ENCODE measurements around the gene CAMKK1.

Gene CAMKK1

GRCh38 chr17:3885970-3886369, 6.9 kb downstream of the CAMKK1 start:
- H3K4me3 ChIP-seq (ENCODE audit: low read depth, low read length), result no peak overlapping the region
- TF ChIP-seq, protein P1, sequence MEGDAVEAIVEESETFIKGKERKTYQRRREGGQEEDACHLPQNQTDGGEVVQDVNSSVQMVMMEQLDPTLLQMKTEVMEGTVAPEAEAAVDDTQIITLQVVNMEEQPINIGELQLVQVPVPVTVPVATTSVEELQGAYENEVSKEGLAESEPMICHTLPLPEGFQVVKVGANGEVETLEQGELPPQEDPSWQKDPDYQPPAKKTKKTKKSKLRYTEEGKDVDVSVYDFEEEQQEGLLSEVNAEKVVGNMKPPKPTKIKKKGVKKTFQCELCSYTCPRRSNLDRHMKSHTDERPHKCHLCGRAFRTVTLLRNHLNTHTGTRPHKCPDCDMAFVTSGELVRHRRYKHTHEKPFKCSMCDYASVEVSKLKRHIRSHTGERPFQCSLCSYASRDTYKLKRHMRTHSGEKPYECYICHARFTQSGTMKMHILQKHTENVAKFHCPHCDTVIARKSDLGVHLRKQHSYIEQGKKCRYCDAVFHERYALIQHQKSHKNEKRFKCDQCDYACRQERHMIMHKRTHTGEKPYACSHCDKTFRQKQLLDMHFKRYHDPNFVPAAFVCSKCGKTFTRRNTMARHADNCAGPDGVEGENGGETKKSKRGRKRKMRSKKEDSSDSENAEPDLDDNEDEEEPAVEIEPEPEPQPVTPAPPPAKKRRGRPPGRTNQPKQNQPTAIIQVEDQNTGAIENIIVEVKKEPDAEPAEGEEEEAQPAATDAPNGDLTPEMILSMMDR (IDR thresholded peaks at IDR 0.05; ENCODE audit: low read depth, low read length), result no peak

GRCh38 chr17:3885271-3885670, 7.6 kb downstream of the CAMKK1 start:
- TF ChIP-seq, protein P1 (IDR thresholded peaks at IDR 0.05; ENCODE audit: low read depth, low read length), result no peak

DNA sequence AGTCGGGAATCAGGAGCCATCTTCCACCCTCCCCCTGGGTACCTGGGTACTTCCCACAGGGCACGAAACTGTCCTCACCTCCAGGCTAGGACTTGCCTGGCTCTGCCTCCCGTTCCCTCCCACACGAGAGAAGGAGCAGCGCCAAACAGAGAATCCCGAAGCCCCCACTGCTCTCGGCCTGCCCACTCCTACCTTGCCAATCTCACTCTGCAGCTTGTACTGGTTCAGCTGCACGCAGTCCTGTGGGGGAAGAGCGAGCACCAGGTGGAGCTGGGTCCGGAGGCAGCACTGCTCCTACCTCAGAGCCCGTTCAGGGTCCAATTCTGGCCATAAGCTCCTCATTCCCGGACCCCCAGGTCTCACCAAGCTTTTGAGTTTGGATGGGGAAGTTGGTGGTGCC, 8.7 kb downstream of the CAMKK1 start:
- H3K4me3 ChIP-seq (ENCODE audit: low read depth, low read length), result no peak overlapping the region
- TF ChIP-seq, protein P1 (IDR thresholded peaks at IDR 0.05; ENCODE audit: low read depth, low read length), result no peak

More at GRCh38 chr17:3885271-3885670, 7.6 kb downstream of the CAMKK1 start:
- H3K4me3 ChIP-seq (ENCODE audit: low read depth, low read length), result no peak overlapping the region

GRCh38 chr17:3882276-3882675, 10.6 kb downstream of the CAMKK1 start:
- TF ChIP-seq, protein P1 (IDR thresholded peaks at IDR 0.05; ENCODE audit: low read depth, low read length), result no peak
- no peak overlapping the region for H3K4me3 ChIP-seq (ENCODE audit: low read depth, low read length)

DNA sequence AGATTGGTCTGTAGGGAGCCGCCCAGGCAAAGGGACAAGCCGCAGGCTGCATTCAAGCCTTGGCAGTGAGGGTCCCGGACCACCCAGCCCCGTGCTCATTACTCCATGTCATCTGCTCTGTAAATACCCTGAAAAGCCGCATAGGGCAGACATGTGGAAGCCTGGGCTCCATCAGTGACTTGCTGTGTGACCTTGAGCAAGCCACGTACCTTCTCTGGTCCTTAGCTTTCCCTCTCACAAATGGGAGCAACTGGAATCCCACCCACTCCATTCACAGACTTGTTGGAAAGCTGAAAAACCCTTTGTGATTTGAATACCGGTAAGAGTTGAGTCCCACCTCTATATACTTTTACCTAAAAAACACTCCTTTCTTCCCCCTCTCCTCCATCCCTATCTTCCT, 11.9 kb downstream of the CAMKK1 start:
- no peak overlapping the region for H3K4me3 ChIP-seq (ENCODE audit: low read depth, low read length)
- TF ChIP-seq, protein P1 (IDR thresholded peaks at IDR 0.05; ENCODE audit: low read depth, low read length), result no peak

DNA sequence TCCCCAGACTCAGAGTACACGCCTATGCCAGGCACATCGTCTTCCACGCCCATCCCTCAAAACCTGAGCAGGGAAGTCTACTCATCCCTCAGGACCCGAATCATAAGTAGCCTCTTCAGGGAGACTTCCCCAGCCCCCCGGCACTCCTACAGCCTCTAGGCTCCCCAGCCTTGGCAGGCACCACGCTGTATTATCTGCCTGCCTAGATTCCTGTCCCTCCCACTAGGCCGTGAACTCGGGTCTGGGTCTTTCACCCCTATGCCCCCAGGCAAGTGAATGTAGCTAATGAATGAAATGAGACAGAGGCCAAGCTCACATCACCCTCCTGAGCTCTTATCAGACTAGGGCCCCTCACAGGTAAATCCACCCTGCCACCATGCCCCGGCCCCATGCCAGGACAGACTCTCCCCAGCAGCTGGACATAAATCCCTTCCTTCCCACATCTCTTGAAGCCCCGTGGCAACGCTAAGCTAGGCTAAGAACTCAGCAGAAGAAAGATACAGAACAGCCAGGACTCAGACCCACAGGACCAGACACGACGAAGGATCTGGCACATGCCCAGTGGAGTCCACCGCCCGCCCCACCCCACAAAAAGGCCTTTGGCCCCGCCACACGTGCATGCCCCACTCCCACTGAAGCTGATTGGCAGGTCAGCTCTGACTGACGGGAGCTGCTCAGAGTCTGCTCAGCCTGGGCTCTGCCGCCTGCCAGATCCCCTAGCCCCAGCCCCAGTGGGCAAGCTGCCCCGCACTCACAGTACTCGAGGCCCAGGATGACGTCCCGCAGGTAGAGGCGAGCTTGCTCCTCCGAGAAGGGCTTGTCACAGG, 13.0 kb downstream of the CAMKK1 start:
- no peak overlapping the region for H3K4me3 ChIP-seq (ENCODE audit: low read depth, low read length)
- TF ChIP-seq, protein P1 (IDR thresholded peaks at IDR 0.05; ENCODE audit: low read depth, low read length), result no peak

DNA sequence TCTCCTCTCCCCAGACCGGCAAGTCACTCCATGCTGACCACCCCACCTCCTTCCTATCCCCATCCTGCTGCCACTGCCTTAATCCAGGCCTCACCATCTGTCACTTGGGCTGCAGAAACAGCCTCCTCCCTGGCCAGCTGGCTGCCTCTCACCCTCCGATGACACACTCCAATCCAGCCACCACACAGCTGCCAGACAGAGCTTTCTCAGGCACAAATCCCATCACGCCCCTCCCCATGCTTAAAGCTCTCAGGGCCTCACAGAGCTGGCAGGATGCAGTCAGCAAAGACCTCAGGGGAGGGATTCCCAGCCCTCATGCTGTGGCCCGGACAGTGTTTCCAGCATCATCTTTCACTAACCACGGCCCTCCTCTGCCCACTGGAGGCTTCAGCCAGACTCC, 13.7 kb downstream of the CAMKK1 start:
- TF ChIP-seq, protein P1 (IDR thresholded peaks at IDR 0.05; ENCODE audit: low read depth, low read length), result no peak
- no peak overlapping the region for H3K4me3 ChIP-seq (ENCODE audit: low read depth, low read length)

Data from WI38 (cell line).